GM18517 (cell line): ENCODE measurements around the gene GYPE.
"Not testable (repeated sequence)": the region's sequence is repeated elsewhere in the genome, so short reads cannot be mapped to it uniquely, and the experiment has no call there.

Experiments
- ATAC-seq: cut with Tn5 transposase; IDR thresholded peaks from one replicate; pipeline ENCODE4 v1.9.1; 2021; ENCODE audit warnings: mild to moderate bottlenecking, moderate library complexity; ENCODE audit not compliant: unreplicated experiment

GYPE gene

GRCh38 chr4:143905440-143905839 is at the start of gene GYPE:
Gene GYPE (minus strand): TSS chr4:143905559. CDS start chr4:143905507, 52 bp downstream.
- not testable (repeated sequence) for ATAC-seq

GRCh38 chr4:143951458-143951972 is 46.2 kb upstream of the GYPE start:
- not testable (repeated sequence) for ATAC-seq

- not testable (repeated sequence) for ATAC-seq
Observed at GRCh38 chr4:143950967-143951366, 45.6 kb upstream of the GYPE start.

- ATAC-seq, result not testable (repeated sequence)
Observed at GRCh38 chr4:143950185-143950584, 44.8 kb upstream of the GYPE start.

- not testable (repeated sequence) for ATAC-seq
Observed at GRCh38 chr4:143947493-143947892, 42.1 kb upstream of the GYPE start.

- not testable (repeated sequence) for ATAC-seq
Observed at GRCh38 chr4:143940708-143941107, 35.3 kb upstream of the GYPE start.

- no peak for ATAC-seq
Observed at GRCh38 chr4:143939528-143939927, 34.2 kb upstream of the GYPE start.

GRCh38 chr4:143938890-143939289 is 33.5 kb upstream of the GYPE start:
- not testable (repeated sequence) for ATAC-seq

GRCh38 chr4:143921181-143921580 is 15.8 kb upstream of the GYPE start:
- ATAC-seq, result no peak

GRCh38 chr4:143916485-143916884 is 11.1 kb upstream of the GYPE start:
- ATAC-seq, result not testable (repeated sequence)

GRCh38 chr4:143912478-143912877 is 7.1 kb upstream of the GYPE start:
- peak; percentile 28 for ATAC-seq

- ATAC-seq, result peak; percentile 56
Observed at GRCh38 chr4:143911528-143912417, 6.4 kb upstream of the GYPE start.

- not testable (repeated sequence) for ATAC-seq
Observed at GRCh38 chr4:143910906-143911305, 5.5 kb upstream of the GYPE start.

GRCh38 chr4:143907811-143908210 is 2.5 kb upstream of the GYPE start:
- peak; percentile 48 for ATAC-seq

- ATAC-seq, result not testable (repeated sequence)
Observed at GRCh38 chr4:143904431-143904830, 928 bp downstream of the GYPE start.

- not testable (repeated sequence) for ATAC-seq
Observed at GRCh38 chr4:143890323-143890722, 15.0 kb downstream of the GYPE start.

GRCh38 chr4:143888189-143888588 is 17.2 kb downstream of the GYPE start:
- ATAC-seq, result not testable (repeated sequence)

- not testable (repeated sequence) for ATAC-seq
Observed at GRCh38 chr4:143884965-143885364, 20.4 kb downstream of the GYPE start.

- ATAC-seq, result no peak
Observed at GRCh38 chr4:143883529-143883928, 21.8 kb downstream of the GYPE start.

GRCh38 chr4:143882892-143883291 is 22.5 kb downstream of the GYPE start:
- no peak for ATAC-seq

GRCh38 chr4:143879561-143879960 is 25.8 kb downstream of the GYPE start:
- ATAC-seq, result not testable (repeated sequence)

- ATAC-seq, result peak; percentile 55
Observed at GRCh38 chr4:143875357-143875756, 30.0 kb downstream of the GYPE start.
